Activated naive CD4-positive, alpha-beta T cell treated with anti-CD3 and anti-CD28 coated beads, Interleukin-2, amount 50 U/mL, for 16 hours (primary cell): ENCODE data around the gene RSPH6A.

Experiments
- DNase-seq: peaks from one replicate; pipeline ENCODE4 v3.0.0-alpha.2; 2020

RSPH6A gene

GRCh38 chr19:45824531-45825262 is 9.6 kb upstream of the RSPH6A start:
- no peak for DNase-seq

GRCh38 chr19:45824041-45824471 is 8.9 kb upstream of the RSPH6A start:
- no peak for DNase-seq

GRCh38 chr19:45823182-45823581 is 8.1 kb upstream of the RSPH6A start:
- no peak for DNase-seq

- no peak for DNase-seq
Observed at GRCh38 chr19:45822716-45823115, 7.6 kb upstream of the RSPH6A start.

- no peak for DNase-seq
Observed at GRCh38 chr19:45821570-45821969, 6.5 kb upstream of the RSPH6A start.

- DNase-seq = no peak
Observed at GRCh38 chr19:45821103-45821521, 6.0 kb upstream of the RSPH6A start.

- no peak for DNase-seq
Observed at GRCh38 chr19:45820413-45821102, 5.5 kb upstream of the RSPH6A start.

GRCh38 chr19:45819769-45820168 is 4.7 kb upstream of the RSPH6A start:
- DNase-seq = no peak

GRCh38 chr19:45817725-45818301 is 2.7 kb upstream of the RSPH6A start:
- no peak for DNase-seq

- peak; percentile 96 for DNase-seq
Observed at GRCh38 chr19:45817010-45817724, 2.1 kb upstream of the RSPH6A start.

- no peak for DNase-seq
Observed at GRCh38 chr19:45816236-45817009, 1.3 kb upstream of the RSPH6A start.

GRCh38 chr19:45815481-45816216 is 541 bp upstream of the RSPH6A start:
- DNase-seq = no peak

GRCh38 chr19:45814166-45814780 is 835 bp downstream of the RSPH6A start:
- DNase-seq = no peak

GRCh38 chr19:45812297-45812696 is 2.8 kb downstream of the RSPH6A start:
- DNase-seq = no peak

GRCh38 chr19:45809643-45810159 is 5.4 kb downstream of the RSPH6A start:
- DNase-seq = no peak

GRCh38 chr19:45805719-45806118 is 9.4 kb downstream of the RSPH6A start:
- no peak for DNase-seq

- DNase-seq = no peak
Observed at GRCh38 chr19:45804959-45805230, 10.2 kb downstream of the RSPH6A start.

- no peak for DNase-seq
Observed at GRCh38 chr19:45804140-45804958, 10.8 kb downstream of the RSPH6A start.

GRCh38 chr19:45801603-45802175 is 13.4 kb downstream of the RSPH6A start:
- DNase-seq = no peak

- DNase-seq = no peak
Observed at GRCh38 chr19:45800070-45800553, 15.0 kb downstream of the RSPH6A start.
